Measurements from ENCODE around the gene TMEM167A.

TMEM167A gene

GRCh38 chr5:83026516-83026915 is 50.7 kb downstream of the TMEM167A start:
- TF ChIP-seq CTCF (conservative IDR thresholded peaks at IDR 0.05; ENCODE audit: low read length): no peak
- H3K4me3 ChIP-seq (ENCODE audit: low read length): no peak overlapping the region
- DNase-seq (ENCODE audit: low read depth): no peak

- TF ChIP-seq CTCF (conservative IDR thresholded peaks at IDR 0.05; ENCODE audit: low read length): no peak
- DNase-seq (ENCODE audit: low read depth): no peak
- H3K4me3 ChIP-seq (ENCODE audit: low read length): no peak overlapping the region
Observed at GRCh38 chr5:83025690-83026478, 51.3 kb downstream of the TMEM167A start.

GRCh38 chr5:83022334-83022733 is 54.9 kb downstream of the TMEM167A start:
- TF ChIP-seq CTCF (conservative IDR thresholded peaks at IDR 0.05; ENCODE audit: low read length): no peak
- no peak overlapping the region for H3K4me3 ChIP-seq (ENCODE audit: low read length)
- no peak for DNase-seq (ENCODE audit: low read depth)

- H3K4me3 ChIP-seq (ENCODE audit: low read length): no peak overlapping the region
- no peak for TF ChIP-seq CTCF (conservative IDR thresholded peaks at IDR 0.05; ENCODE audit: low read length)
- no peak for DNase-seq (ENCODE audit: low read depth)
Observed at GRCh38 chr5:83015676-83016075, 61.5 kb downstream of the TMEM167A start.

GRCh38 chr5:83011985-83012384 is 65.2 kb downstream of the TMEM167A start:
- no peak overlapping the region for H3K4me3 ChIP-seq (ENCODE audit: low read length)
- no peak for DNase-seq (ENCODE audit: low read depth)
- TF ChIP-seq CTCF (conservative IDR thresholded peaks at IDR 0.05; ENCODE audit: low read length): no peak

- no peak overlapping the region for H3K4me3 ChIP-seq (ENCODE audit: low read length)
- TF ChIP-seq CTCF (conservative IDR thresholded peaks at IDR 0.05; ENCODE audit: low read length): no peak
- DNase-seq (ENCODE audit: low read depth): no peak
Observed at GRCh38 chr5:83009408-83009807, 67.8 kb downstream of the TMEM167A start.

- no peak for DNase-seq (ENCODE audit: low read depth)
- TF ChIP-seq CTCF (conservative IDR thresholded peaks at IDR 0.05; ENCODE audit: low read length): no peak
Observed at GRCh38 chr5:83007755-83008154, 69.4 kb downstream of the TMEM167A start.

More at GRCh38 chr5:83007755-83008154, 69.4 kb downstream of the TMEM167A start:
- H3K4me3 ChIP-seq (ENCODE audit: low read length): no peak overlapping the region
